ENCODE measurements around the gene ZNF519.
A peak's percentile ranks its signal among the peaks of the same experiment; 100 is the strongest.
"Not testable (repeated sequence)": the region's sequence is repeated elsewhere in the genome, so short reads cannot be mapped to it uniquely, and the experiment has no call there.

Gene ZNF519

GRCh38 chr18:14132271-14132700, at the start of gene ZNF519:
TSS of gene ZNF519 (minus strand) at chr18:14132435. CDS start at chr18:14132277, 158 bp downstream.
- DNase-seq: peak; percentile 50

GRCh38 chr18:14179306-14179705, 47.1 kb upstream of the ZNF519 start:
- DNase-seq: no peak

DNA sequence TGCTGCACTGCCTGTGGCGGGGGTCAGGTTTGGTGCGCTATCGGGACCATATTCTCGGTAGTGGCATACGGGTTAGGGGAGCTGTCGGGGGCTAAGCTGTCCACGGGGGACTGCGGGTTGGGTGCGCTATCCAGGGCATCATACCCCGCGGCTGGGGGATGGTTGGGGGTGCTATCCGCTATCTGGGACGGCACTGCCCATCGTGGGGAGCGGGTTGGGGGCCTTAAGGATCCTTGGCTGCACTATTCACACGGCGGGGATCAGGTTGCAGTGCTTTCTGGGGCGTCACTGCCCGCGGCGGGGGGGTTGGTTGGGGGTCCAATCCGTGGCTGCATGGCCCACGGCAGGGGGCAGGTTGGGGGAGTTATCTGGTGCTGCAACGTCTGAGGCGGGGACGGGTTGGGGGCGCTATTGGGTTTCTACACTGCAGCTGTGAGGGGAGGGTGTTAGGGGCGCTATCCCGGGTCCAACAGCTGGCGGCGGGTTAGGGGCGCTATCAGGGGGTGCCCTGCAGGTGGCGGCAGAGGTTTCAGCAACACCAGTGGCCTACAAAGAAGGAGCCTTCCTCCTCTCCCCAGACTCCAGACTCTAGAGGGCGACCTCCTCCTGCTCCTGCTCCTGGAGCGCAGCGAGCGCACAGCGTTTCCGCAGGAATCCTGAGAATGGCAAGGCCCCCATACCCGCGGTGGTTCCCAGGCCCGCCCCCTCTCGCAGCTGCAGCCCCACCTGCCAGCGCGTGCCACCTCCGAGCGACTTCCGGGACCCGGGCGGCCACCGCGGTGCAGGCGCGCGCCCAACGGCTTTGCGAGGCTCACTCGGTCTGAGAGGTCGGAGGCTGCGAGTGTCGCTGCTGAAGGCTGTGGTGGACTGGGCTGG, 46.3 kb upstream of the ZNF519 start:
- not testable (repeated sequence) for DNase-seq

- DNase-seq: not testable (repeated sequence)
Measured at GRCh38 chr18:14177540-14178320, 45.5 kb upstream of the ZNF519 start.

- DNase-seq: not testable (repeated sequence)
Measured at GRCh38 chr18:14175404-14175803, 43.2 kb upstream of the ZNF519 start.

DNA sequence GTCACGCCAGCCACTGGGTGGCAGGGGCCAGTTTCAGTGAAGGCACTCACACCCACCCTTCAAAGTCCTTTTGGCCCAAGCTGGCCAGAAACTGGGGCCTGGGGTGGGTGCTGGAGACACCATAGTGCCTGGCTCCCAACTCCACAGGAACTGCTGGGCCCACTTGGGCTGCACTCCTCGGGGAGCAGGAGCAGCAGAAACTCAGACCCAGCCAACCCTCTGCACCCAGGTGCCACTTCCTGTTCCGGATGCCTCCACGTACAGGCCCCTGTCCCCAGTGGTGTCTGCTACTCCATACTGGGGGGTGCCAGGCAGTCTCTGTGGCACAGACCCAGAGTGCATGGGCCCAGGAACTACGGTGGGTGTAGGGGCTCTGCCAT, 42.5 kb upstream of the ZNF519 start:
- DNase-seq: no peak

DNA sequence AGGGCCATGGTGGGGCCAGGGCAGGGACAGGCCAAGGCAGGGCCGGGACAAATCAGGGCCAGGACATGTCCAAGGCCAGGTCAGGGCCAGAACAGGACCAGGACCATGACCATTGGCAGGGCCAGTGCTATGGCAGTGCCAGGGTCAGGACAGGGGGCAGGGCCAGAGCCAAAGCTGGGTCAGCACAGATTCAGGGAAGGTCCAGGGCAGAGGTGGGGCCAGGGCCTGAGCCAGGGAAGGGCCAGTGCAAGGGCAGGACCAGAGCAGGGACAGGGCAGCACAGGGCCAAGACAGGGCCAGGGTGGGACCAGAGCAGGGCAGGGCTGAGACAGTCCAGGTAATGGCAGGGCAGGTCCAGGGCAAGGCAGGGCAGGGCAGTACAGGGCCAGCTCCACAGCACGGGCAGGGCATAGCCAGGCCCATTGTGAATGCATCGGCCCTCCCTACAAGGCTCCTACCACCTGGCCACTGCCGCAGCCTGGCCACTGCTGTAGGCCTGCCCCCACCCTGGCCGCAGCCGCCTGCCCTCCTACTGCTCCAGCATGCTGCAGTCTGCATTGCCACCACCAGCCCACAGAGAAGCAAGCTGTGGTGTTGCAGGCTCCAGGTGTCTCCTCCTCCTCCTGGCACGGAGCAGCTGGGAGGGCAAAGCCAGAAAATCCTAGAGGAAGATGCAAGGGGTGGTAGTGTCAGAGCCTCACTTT, 41.9 kb upstream of the ZNF519 start:
- not testable (repeated sequence) for DNase-seq

- not testable (repeated sequence) for DNase-seq
Measured at GRCh38 chr18:14173116-14173951, 41.1 kb upstream of the ZNF519 start.

DNA sequence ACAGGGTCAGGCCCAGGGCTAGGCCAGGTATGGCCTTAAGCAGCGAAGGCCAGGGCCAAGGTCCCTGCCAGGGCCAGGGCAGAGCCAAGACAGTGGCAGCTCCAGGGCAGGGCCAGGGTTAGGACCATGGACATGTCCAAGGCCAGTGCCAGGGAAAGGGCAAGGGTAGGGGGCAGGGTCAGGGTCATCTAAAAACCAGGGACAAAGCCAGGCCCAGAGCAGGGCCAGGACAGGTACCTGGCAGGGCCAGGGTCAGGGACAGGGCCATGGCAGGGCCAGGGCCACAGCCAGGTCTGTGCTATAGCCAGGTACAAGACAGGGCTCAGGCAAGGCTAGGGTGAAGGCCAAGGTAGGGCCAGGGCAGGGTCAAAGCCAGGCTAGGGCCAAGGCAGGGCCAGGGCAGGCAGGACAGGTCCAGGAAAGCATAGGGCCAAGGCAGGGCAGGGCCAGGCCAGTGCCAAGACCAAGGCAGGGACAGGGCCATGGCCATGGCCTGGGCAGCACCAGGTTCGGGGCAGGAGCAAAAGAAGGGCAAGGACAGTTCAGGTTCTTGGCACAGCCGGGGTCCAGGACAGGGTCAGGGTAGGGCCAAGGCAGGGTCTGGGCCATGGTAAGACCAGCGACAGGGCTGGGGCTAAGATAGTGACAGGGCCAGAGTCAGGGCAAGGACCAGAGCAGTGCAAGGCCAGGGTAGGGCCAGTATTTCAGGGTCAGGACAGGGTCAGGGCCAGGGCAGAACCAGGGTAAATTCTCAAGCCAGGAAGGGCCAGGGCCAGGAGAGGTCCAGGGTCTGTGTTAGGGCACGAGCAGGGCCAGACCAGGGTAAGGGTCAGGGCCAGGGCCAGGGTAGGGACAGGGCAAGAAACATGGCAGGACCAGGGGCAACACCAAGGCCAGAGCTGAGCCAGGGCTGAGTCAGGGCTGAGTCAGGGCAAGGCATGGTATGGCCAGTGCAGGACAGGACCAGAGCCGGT, 40.2 kb upstream of the ZNF519 start:
- DNase-seq: not testable (repeated sequence)

GRCh38 chr18:14171301-14172141, 39.3 kb upstream of the ZNF519 start:
- not testable (repeated sequence) for DNase-seq

DNA sequence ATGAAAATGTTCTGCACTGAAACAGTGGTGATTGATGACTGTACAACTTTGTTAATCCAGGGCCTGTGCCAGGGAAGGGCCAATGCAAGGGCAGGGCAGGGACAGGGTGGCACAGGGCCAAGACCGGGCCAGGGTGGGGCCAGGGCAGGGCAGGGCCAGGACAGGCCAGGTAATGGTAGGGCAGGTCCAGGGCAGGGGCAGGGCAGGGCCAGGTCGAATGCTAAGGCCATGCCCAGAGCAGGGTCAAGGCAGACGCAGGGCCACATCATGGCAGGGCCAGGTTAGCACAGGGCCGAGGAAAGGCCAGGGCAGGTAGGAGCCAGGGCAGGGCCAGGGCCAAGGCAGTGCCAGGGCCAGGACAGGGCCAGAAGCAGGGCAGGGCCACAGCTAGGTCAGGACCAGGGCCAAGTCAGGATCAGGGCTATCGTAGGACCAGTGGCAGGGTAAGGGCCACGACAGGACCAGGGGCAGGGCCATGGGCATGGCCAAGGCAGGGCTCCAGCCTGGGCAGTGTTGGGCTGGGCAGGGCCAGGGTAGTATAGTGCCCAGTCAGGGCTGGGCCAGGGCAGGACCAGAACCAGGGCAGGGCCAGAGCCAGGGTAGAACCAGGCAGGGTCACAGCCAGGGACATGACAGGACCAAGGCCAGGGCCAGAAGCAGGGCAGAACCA, 38.3 kb upstream of the ZNF519 start:
- not testable (repeated sequence) for DNase-seq

- DNase-seq: not testable (repeated sequence)
Measured at GRCh38 chr18:14162915-14163314, 30.7 kb upstream of the ZNF519 start.

DNA sequence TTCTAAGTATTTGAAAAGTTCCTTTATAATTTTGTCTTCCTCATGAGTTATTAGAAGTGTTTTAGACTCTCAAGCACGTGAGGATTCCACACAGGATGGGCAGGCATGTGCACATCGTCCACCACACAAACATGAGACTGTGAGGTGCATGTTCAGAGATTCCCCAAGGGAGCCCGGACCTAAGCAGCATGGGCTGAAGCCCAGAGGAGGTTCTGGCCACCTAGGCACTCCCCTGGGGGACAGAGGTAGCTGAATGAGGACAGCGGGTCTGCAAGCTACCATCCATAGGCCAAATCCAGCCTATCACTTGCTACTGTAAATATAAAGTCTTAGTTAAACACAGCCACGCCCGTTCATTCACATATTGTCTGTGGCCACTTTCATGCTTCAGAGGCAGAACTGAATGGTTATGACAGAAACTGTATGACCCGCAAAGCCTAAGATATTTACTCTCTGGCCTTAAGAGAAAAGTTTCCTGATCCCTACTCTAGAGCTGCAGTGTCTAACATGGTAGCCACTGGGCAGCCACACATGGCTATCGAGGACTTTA, 19.4 kb upstream of the ZNF519 start:
- DNase-seq: not testable (repeated sequence)

- DNase-seq: not testable (repeated sequence)
Measured at GRCh38 chr18:14150766-14151165, 18.5 kb upstream of the ZNF519 start.

GRCh38 chr18:14149916-14150420, 17.7 kb upstream of the ZNF519 start:
- DNase-seq: not testable (repeated sequence)

DNA sequence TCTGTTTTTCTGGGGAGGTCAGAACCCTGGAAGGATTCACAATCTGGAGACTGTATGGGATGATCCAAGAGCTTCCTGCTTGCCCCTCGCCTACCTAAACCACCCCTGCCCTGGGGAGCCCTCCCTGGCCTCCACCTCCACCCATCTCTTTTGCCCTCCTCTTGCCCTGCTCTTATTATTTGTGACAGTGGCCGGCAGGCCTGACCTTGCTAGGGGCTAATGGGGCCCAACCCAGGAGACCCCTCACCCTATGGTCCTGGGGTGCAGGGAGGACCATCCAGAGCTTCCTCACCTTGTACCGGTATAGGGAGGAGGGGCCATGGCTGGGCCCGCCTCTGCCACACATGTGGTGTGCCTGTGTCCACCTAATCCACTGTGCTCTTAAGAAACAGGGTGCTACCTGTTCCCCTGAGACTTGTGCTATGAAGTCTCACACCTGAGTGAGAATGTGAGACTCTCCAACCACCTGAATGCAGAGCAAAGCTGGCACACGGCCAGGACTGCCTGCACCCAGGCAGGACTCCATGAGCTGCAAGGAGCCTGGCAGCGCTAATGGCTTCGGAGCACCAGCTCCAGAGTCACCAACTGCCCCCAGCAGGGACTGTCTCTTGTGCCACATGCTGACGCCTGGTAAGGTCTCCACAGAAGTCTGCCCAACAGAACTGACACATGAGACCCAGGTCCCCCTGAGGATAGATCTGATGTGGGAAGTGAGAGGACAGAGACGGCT, 17.1 kb upstream of the ZNF519 start:
- not testable (repeated sequence) for DNase-seq

DNA sequence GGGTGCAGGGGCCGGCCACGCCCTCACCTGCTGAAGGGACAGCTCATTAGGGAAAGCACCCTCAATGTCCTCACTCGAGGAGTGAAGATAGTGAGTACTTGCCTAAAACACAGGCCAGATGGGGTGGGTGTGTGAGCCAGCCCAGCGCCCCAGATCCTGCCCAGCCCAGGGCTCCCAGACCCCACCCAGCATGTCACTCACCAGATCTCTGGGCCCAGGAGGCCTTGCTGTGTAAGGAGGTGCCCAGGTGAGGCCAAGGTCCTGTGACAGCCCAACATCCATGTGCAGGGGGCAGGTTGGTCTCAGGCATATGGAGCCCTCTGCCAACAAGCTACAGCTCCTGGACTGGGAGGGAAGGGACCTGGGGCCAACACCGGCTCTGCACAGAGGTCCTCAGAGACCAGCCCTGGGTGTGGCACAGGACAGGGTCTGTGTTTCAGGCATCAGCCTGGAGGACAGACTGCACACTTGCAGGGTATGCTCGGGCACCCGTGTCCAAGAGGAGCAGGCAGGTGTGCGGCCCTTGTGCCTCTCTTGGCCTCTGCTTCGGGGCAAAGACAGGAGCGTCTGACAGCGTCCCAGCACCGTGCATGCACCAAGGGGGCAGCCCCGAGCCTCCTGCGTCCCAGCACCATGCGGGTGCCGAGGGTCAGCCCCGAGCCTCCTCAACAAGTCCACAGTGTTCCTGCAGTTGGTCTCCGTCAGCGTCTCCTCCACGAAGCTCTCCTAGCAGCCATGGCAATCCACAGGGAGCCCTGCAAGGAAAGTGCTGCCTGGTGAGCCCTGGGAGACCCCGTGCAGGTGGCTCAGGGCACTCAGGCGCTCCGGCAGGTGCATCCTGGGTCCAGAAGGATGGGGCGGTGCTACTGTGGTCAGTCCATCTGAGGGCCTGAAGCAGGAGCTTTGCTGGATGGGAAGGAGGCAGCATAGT, 16.0 kb upstream of the ZNF519 start:
- not testable (repeated sequence) for DNase-seq
